GM19395 (cell line): ENCODE results near the gene GRIN2D.

Experiments
- ATAC-seq: cut with Tn5 transposase; IDR thresholded peaks from one replicate; pipeline ENCODE4 v1.9.1; 2021; ENCODE audit warnings: mild to moderate bottlenecking, moderate library complexity; ENCODE audit not compliant: unreplicated experiment

The GRIN2D gene

DNA sequence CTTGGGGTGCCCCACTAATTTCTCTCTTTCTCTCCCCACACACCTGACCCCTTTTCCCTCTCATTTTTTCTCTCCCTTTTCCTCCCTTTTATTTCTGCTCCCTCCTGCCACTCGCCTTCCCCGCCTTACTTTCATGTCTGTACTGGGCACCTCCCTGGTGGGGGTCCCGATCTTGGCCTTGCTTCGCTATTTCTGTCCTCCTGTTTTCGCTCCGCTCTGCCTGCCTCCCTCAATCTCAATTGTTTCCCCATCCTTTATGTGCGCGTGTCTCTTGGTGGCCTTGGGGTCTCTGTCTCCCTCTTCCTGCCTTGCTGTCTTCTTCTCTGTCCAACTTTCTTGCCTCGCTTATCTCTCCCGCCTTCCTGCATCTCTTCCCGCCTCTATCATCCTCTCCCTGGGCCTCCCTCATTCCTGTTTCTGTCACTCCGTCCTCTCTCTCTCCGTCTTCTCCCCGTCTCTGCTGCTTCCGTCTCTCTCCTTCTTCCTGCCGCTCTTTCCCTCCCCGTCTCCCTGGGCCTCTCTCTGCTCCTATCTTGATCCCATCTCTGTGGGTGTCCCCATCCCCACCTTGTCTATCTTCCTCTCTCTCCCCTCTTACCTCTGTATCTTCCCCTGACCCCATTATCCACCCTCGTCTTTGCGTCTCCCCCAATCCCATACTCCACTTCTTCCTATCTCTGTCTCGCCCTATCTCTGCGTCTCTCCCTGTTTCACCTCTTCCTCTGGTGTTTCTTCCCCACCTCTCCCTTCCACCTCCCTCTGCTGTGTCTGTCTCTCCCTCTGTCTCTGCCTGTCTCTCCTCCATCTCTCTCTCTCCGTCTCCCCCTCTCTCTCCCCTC is 4.0 kb downstream of the GRIN2D start:
- no peak for ATAC-seq

DNA sequence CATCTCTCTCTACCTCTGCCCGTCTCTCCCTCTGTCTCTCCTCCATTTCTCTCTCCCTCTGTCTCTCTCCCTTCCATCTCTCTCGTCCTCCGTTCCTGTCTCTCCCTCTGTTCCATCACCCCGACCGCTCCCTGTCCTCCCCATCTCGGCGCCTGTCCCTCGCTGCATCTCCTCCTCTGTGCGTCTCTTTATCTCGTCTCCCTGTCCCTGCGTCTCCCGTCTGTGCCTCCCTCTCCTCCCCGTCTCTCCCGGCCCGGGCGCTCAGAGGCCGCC is 4.6 kb downstream of the GRIN2D start:
- ATAC-seq: no peak

DNA sequence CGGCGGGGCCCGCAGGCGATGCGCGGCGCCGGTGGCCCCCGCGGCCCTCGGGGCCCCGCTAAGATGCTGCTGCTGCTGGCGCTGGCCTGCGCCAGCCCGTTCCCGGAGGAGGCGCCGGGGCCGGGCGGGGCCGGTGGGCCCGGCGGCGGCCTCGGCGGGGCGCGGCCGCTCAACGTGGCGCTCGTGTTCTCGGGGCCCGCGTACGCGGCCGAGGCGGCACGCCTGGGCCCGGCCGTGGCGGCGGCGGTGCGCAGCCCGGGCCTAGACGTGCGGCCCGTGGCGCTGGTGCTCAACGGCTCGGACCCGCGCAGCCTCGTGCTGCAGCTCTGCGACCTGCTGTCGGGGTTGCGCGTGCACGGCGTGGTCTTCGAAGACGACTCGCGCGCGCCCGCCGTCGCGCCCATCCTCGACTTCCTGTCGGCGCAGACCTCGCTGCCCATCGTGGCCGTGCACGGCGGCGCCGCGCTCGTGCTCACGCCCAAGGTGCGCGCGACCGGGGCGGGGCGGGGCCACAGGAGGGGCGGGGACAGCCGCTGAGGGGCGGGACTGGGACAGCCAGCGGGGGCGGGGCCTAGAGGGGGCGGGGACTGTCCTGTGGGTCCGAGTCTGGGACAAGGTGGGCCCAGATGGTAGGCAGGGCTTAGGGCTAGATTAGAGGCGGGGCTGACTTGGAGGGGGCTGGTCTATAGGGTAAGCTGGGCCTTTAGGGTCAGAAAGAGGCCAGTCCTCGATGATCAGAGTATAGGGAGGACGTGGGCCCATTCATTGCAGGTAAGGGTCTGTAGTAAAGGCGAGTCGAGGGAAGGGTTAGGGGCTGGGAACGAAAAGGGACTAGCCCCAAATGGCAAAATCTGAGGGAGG is 5.1 kb downstream of the GRIN2D start:
- ATAC-seq: no peak

- no peak for ATAC-seq
Observed at GRCh38 chr19:48400018-48400742, 6.7 kb downstream of the GRIN2D start.

- no peak for ATAC-seq
Observed at GRCh38 chr19:48401287-48401686, 7.8 kb downstream of the GRIN2D start.

GRCh38 chr19:48403606-48404005 is 10.1 kb downstream of the GRIN2D start:
- ATAC-seq: no peak

DNA sequence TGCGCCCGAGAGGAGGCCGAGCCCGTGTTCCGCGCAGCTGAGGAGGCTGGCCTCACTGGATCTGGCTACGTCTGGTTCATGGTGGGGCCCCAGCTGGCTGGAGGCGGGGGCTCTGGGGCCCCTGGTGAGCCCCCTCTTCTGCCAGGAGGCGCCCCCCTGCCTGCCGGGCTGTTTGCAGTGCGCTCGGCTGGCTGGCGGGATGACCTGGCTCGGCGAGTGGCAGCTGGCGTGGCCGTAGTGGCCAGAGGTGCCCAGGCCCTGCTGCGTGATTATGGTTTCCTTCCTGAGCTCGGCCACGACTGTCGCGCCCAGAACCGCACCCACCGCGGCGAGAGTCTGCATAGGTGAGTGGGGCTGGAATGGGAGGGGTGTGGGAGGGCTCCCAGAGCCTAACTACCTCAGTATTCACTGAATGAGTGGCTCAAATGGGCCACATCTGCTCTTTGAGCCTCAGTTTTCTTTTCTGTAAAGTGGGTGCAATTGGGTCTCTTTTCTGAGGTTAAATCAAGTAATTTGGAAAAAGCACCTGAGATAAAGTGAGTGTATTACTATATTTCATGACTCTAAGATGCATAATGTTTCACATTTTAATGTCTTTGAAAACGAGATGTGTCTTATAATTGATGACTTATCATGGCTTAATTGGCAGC is 11.7 kb downstream of the GRIN2D start:
- ATAC-seq: no peak

GRCh38 chr19:48405850-48406249 is 12.4 kb downstream of the GRIN2D start:
- ATAC-seq: no peak

GRCh38 chr19:48413879-48414587 is 20.6 kb downstream of the GRIN2D start:
- no peak for ATAC-seq

GRCh38 chr19:48415395-48415794 is 21.9 kb downstream of the GRIN2D start:
- no peak for ATAC-seq

GRCh38 chr19:48415806-48416221 is 22.3 kb downstream of the GRIN2D start:
- no peak for ATAC-seq

DNA sequence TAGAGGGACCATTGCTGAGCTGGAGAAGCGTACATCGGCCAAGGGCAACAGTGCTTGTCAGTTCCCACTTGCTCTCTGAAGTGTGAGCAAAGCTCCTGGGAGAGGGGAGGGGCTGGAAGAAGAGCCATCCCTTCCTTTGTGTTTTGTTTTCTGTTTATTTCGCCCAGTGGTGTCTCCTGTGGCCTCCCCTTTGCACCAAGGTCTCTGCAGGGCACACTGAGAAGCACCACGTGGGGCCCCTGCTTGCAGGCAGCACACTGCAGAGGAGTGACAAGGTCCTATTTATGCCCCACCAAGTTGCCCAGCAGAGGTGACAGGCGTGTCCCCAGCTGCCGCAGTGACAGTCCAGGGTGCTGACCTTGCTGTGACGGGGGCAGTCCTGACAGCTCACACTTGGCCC is 24.0 kb downstream of the GRIN2D start:
- no peak for ATAC-seq

DNA sequence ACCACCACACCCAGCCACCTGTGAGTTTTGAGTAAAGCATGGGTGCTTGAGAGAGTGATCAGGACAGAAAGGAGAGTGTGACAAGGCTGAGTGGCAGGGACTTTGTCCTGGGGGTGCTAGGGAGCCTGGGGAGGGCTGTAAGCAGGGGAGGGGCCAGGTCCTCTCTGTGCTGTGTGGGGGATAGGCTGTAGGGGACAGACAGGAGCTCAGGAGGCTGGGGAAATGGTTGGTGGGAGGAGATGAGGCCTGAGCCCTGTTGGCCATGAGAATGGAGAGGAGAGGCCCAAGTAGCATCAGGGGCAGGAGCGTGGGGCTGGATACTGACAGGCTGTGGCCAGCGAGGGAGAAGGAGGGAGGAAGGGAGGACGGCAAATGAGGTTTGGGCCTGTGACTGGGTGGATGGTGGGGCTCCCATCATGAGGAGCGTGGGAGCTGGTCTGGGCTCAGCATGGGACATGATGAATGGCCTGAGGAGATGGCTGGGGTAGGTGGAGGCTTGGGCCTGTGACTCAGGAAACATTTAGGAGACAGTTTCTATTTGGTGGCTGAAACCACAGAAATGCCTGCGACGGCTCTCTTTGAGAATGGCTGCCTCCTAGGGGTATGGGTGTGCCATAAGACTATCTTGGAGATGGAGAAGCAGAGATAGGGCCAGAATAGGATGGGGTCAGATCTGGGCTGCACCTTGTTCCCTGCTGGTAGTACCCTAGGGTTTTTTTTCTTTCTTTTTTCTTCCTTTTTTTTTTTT is 25.0 kb downstream of the GRIN2D start:
- ATAC-seq: no peak

DNA sequence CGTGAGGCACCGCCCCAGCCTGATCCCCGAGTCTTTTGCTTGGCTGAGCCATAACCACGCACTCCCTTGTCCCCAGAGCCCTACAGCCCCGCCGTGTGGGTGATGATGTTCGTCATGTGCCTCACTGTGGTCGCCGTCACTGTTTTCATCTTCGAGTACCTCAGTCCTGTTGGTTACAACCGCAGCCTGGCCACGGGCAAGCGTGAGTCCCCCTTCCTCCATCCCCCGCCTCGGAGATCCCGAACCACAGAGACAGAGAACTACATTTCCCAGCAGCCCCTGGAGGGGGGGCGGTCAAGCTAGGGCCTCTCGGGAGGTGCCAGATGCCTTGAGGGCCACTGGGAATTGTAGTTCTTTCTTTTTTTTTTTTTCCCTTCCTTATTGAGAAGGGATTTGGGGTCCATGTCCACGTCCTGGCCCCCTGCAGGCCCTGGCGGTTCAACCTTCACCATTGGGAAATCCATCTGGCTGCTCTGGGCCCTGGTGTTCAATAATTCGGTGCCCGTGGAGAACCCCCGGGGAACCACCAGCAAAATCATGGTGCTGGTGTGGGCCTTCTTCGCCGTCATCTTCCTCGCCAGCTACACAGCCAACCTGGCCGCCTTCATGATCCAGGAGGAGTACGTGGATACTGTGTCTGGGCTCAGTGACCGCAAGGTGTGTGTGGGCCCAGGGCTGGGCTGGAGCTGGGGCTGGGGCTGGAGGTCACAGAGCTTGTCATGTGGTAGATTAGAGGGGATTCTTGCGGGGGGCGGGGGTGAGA is 25.9 kb downstream of the GRIN2D start:
- ATAC-seq: peak; percentile 69

DNA sequence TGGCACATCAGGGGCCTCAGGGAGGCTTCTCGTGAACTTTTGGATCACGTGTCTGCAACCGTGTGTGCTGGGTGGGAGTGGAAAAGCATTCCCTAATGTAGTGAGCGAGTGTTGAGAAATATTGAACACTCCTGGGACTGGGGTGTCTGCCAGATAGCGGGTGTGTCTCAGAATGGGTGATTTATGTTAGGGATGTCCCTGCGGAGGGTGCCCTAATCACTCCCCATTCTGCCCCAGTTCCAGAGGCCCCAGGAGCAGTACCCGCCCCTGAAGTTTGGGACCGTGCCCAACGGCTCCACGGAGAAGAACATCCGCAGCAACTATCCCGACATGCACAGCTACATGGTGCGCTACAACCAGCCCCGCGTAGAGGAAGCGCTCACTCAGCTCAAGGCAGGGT is 28.1 kb downstream of the GRIN2D start:
- ATAC-seq: no peak

- ATAC-seq: no peak
Observed at GRCh38 chr19:48424694-48425219, 31.3 kb downstream of the GRIN2D start.

DNA sequence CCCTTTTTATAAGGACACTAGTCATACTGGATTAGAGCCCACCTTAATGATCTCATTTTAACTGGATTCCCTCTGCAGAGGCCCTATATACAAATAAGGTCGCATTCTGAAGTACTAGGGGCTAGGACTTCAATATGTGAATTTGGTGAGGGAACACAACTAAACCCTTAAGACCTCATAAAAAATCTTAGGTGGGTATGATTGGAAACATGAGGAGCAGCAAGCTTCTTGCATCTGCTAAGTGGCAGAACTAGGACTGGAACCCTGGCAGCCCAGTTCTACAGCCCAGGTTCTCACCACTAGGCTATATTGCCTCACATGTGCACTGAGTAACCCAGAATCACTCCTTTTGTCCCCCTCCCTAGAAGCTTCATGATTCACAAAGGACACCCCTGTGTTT is 35.2 kb downstream of the GRIN2D start:
- no peak for ATAC-seq

GRCh38 chr19:48433337-48433736 is 39.9 kb downstream of the GRIN2D start:
- ATAC-seq: no peak

DNA sequence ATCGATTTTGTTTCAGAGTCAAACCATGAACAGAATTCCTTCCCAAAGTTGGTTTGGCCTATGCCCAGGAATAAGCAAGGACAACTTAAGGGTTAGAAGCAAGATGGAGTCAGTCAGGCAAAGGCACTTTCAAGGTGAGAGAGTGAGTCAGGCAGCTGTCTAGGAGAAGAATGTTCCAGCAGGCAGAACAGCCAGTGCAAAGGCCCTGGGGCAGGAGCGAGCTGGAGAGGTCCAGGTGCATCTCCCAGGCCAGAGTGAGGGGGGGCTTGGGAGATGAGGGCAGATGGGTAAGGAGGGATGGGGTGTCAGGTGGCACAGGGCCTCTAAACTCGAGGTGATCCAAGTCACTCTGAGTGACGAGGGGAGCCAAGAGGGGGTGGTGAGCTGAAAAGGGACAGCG is 43.1 kb downstream of the GRIN2D start:
- no peak for ATAC-seq
